C4-2B (cell line): ENCODE data around the gene ZNF599.
A peak's percentile ranks its signal among the peaks of the same experiment; 100 is the strongest.

Source experiments
- H3K27ac ChIP-seq: fragments of 450-650 bp; 2 replicates; pipeline ENCODE4 v1.5.1; 2017
- CTCF ChIP-seq: fragments of 450-650 bp; conservative IDR thresholded peaks from 2 replicates; pipeline ENCODE4 v1.5.1; 2017; ENCODE audit warnings: mild to moderate bottlenecking
- ZFX ChIP-seq: fragments of 450-650 bp; IDR thresholded peaks from 2 replicates; pipeline ENCODE4 v1.6.1; 2017

The ZNF599 gene

GRCh38 chr19:34794066-34794960, 21.3 kb upstream of the ZNF599 start:
- H3K27ac ChIP-seq, result no peak overlapping the region
- TF ChIP-seq CTCF (no peak), ZFX (no peak)

GRCh38 chr19:34793565-34793964, 20.6 kb upstream of the ZNF599 start:
- TF ChIP-seq ZFX (no peak), CTCF (no peak)
- H3K27ac ChIP-seq, result no peak overlapping the region

GRCh38 chr19:34788074-34788473, 15.1 kb upstream of the ZNF599 start:
- TF ChIP-seq CTCF (no peak), ZFX (no peak)
- H3K27ac ChIP-seq, result no peak overlapping the region

GRCh38 chr19:34787059-34787824, 14.2 kb upstream of the ZNF599 start:
- no peak overlapping the region for H3K27ac ChIP-seq
- no peak for TF ChIP-seq CTCF
- TF ChIP-seq ZFX, result no peak

GRCh38 chr19:34786236-34786635, 13.2 kb upstream of the ZNF599 start:
- no peak overlapping the region for H3K27ac ChIP-seq
- TF ChIP-seq ZFX, result 0 out of 2 replicates have a peak, but pooled peaks have one; percentile 15
- no peak for TF ChIP-seq CTCF

GRCh38 chr19:34779652-34780051, 6.6 kb upstream of the ZNF599 start:
- TF ChIP-seq CTCF, result no peak
- TF ChIP-seq ZFX, result no peak
- H3K27ac ChIP-seq, result no peak overlapping the region

GRCh38 chr19:34778342-34778741, 5.3 kb upstream of the ZNF599 start:
- TF ChIP-seq ZFX, result no peak
- no peak for TF ChIP-seq CTCF
- no peak overlapping the region for H3K27ac ChIP-seq
